HepG2 (cell line): ENCODE results near the gene PHF10. TPM values are rescaled to one million over a fixed set of nuclear protein-coding genes. Genes with fewer than 3 reads are reported as not detected.

Source experiments
- HCFC1 ChIP-seq: fragments of 150-350 bp; IDR thresholded peaks from 2 replicates; pipeline ENCODE4 v1.6.1; 2014; ENCODE audit warnings: low read depth, low read length
- KLF16 ChIP-seq, 2 experiments: sonication (generic) in 1 of 2; formaldehyde crosslinking in 1 of 2; IDR thresholded peaks; 2 replicates each; pipeline versions ENCODE4 v1.6.1 to v1.8.0; 2016 to 2023; ENCODE audit warnings: missing genetic modification reagents in 2 of 2, missing compliant biosample characterization in 1 of 2
- MBNL3 ChIP-seq: fragments of 250-450 bp; sonication (Bioruptor Pico); conservative IDR thresholded peaks from 2 replicates; pipeline ENCODE4 v1.8.0; 2022; ENCODE audit warnings: mild to moderate bottlenecking, inconsistent platforms
- MED13 ChIP-seq: sonication (generic); formaldehyde crosslinking; IDR thresholded peaks from 2 replicates; pipeline ENCODE4 v1.5.0; 2020; ENCODE audit warnings: missing genetic modification reagents
- SRSF4 ChIP-seq: fragments of 200-400 bp; formaldehyde crosslinking; IDR thresholded peaks from one replicate; pipeline ENCODE4 v1.6.1; 2018; ENCODE audit warnings: mild to moderate bottlenecking, low read depth, low read length, moderate library complexity; ENCODE audit not compliant: poor library complexity, severe bottlenecking
- TAF1 ChIP-seq: sonication (generic); formaldehyde crosslinking; IDR thresholded peaks from 2 replicates; pipeline ENCODE4 v1.4.0; 2020; ENCODE audit warnings: missing genetic modification reagents
- TGIF2 ChIP-seq: IDR thresholded peaks from 2 replicates; pipeline ENCODE4 v1.6.1; 2016; ENCODE audit warnings: control low read depth, missing compliant biosample characterization
- ZBTB21 ChIP-seq: sonication (generic); formaldehyde crosslinking; IDR thresholded peaks from 2 replicates; pipeline ENCODE4 v1.4.0; 2020; ENCODE audit warnings: missing genetic modification reagents
- ZFP82 ChIP-seq: sonication (generic); formaldehyde crosslinking; IDR thresholded peaks from 2 replicates; pipeline ENCODE4 v1.5.1; 2020; ENCODE audit warnings: mild to moderate bottlenecking, missing genetic modification reagents, borderline replicate concordance
- ZFYVE20 ChIP-seq: sonication (generic); formaldehyde crosslinking; IDR thresholded peaks from 2 replicates; pipeline ENCODE4 v1.8.0; 2023; ENCODE audit warnings: low read depth, mild to moderate bottlenecking, moderate library complexity, missing genetic modification reagents, borderline replicate concordance
- ZMYM3 ChIP-seq: sonication (generic); formaldehyde crosslinking; IDR thresholded peaks from 2 replicates; pipeline ENCODE4 v1.5.1; 2020; ENCODE audit warnings: mild to moderate bottlenecking, missing genetic modification reagents
- ZNF136 ChIP-seq: sonication (generic); formaldehyde crosslinking; IDR thresholded peaks from 2 replicates; pipeline ENCODE4 v1.8.1; 2022; ENCODE audit warnings: low read depth, mild to moderate bottlenecking, moderate library complexity, missing genetic modification reagents
- ZNF3 ChIP-seq: IDR thresholded peaks from 2 replicates; pipeline ENCODE4 v1.7.0; 2017; ENCODE audit warnings: inconsistent platforms
- ZNF326 ChIP-seq: sonication (generic); formaldehyde crosslinking; IDR thresholded peaks from 2 replicates; pipeline ENCODE4 v1.4.0; 2020; ENCODE audit warnings: missing genetic modification reagents, borderline replicate concordance
- ZNF530 ChIP-seq: sonication (generic); formaldehyde crosslinking; IDR thresholded peaks from 2 replicates; pipeline ENCODE4 v1.5.0; 2020; ENCODE audit warnings: low read depth, mild to moderate bottlenecking, missing genetic modification reagents
- ZNF660 ChIP-seq: sonication (generic); formaldehyde crosslinking; IDR thresholded peaks from 2 replicates; pipeline ENCODE4 v1.5.1; 2020; ENCODE audit warnings: mild to moderate bottlenecking, low read depth, missing genetic modification reagents, borderline replicate concordance
- ZNF674 ChIP-seq: sonication (generic); formaldehyde crosslinking; IDR thresholded peaks from 2 replicates; pipeline ENCODE4 v1.5.0; 2020; ENCODE audit warnings: low read depth, mild to moderate bottlenecking, missing genetic modification reagents
- polyA plus RNA-seq, 8 experiments: library from polyadenylated mRNA; depleted of rRNA in 3 of 8; stranded (reverse) in 7 of 8; unstranded in 1 of 8; fragments of >200 nt; fragmentation: Illumina TruSeq in 4 of 8; extraction: Trizol in 4 of 8; gene quantifications; 2 replicates each; pipeline versions ENCODE4 v1.2.1 to v1.2.3, GENCODE V29; 2011 to 2016; ENCODE audit warnings: low read depth in 4 of 8, missing spikeins in 1 of 8, mixed read lengths in 1 of 8; ENCODE audit not compliant: insufficient read depth in 1 of 8
- total RNA-seq, 5 experiments: library from RNA; depleted of rRNA; stranded (reverse); fragments of >200 nt; fragmentation: Illumina TruSeq; extraction: Trizol; gene quantifications; 2 replicates each; pipeline ENCODE4 v1.2.3, GENCODE V29; 2016; ENCODE audit warnings: low read depth in 1 of 5
- TF ChIP-seq, protein P1 (sequence below): sonication (generic); formaldehyde crosslinking; IDR thresholded peaks from 2 replicates; pipeline ENCODE4 v1.4.0; 2020; ENCODE audit warnings: missing genetic modification reagents
- TF ChIP-seq, protein P2 (sequence below): IDR thresholded peaks from 2 replicates; pipeline ENCODE4 v1.6.1; 2016
- TF ChIP-seq, protein P3 (sequence below): sonication (generic); formaldehyde crosslinking; IDR thresholded peaks from 2 replicates; pipeline ENCODE4 v1.9.0; 2021; ENCODE audit warnings: missing genetic modification reagents, borderline replicate concordance
- TF ChIP-seq, protein P4 (sequence below): sonication (generic); formaldehyde crosslinking; IDR thresholded peaks from 2 replicates; pipeline ENCODE4 v1.8.1; 2023; ENCODE audit warnings: mild to moderate bottlenecking, missing genetic modification reagents, borderline replicate concordance
- TF ChIP-seq, protein P5 (sequence below): IDR thresholded peaks from 2 replicates; pipeline ENCODE4 v1.6.1; 2016; ENCODE audit warnings: missing biosample characterization, missing genetic modification reagents, low read depth

Gene PHF10
- total and polyA plus RNA-seq, 2 of the 13 experiments (the other 11 are each of a cell fraction or from before 2014, with no cell fraction given) = 42.1 to 84.1 TPM

DNA sequence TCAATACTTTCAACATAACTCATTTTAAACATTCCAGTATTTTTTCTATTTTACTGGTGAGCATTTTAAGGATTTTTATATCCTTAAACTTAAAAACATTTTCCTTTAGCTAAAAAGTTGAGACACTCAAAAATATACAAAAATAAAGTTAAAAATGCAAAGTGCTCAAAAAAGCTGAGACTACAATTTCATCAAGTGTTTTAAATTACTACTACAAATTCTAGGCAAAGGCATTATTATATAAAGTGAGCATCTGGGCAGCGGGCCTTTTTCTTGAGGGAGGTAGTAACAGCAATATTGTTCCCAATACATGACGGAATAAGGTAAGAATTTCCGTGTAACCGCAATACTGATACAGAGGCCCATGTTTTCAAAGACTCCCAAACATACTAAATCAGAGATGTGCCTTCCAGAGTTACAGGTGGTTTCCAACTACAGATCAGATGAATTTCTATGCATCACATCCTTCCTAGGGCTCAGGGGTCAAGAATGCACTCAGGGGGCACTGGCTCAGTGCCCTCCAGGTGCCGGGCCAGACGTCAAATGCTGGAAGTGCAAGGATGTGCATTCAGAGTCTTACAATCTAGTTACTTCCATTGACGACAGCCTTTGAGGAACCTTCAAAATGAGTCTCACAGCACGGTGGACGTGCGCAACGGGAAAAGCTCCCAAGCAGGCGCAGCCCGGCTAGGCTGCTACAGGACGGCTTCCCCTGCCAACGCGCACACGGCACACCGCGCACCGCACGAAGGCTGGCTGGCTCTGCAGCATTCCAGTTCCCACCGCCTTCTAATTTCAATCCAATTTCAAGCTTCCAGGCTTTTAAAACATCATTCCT, 1.7 kb downstream of the PHF10 start (continued):
- TF ChIP-seq SRSF4 = no peak
- no peak for TF ChIP-seq TGIF2
- no peak for TF ChIP-seq ZNF660 (CRISPR knock-in tag)
- TF ChIP-seq, protein P1, sequence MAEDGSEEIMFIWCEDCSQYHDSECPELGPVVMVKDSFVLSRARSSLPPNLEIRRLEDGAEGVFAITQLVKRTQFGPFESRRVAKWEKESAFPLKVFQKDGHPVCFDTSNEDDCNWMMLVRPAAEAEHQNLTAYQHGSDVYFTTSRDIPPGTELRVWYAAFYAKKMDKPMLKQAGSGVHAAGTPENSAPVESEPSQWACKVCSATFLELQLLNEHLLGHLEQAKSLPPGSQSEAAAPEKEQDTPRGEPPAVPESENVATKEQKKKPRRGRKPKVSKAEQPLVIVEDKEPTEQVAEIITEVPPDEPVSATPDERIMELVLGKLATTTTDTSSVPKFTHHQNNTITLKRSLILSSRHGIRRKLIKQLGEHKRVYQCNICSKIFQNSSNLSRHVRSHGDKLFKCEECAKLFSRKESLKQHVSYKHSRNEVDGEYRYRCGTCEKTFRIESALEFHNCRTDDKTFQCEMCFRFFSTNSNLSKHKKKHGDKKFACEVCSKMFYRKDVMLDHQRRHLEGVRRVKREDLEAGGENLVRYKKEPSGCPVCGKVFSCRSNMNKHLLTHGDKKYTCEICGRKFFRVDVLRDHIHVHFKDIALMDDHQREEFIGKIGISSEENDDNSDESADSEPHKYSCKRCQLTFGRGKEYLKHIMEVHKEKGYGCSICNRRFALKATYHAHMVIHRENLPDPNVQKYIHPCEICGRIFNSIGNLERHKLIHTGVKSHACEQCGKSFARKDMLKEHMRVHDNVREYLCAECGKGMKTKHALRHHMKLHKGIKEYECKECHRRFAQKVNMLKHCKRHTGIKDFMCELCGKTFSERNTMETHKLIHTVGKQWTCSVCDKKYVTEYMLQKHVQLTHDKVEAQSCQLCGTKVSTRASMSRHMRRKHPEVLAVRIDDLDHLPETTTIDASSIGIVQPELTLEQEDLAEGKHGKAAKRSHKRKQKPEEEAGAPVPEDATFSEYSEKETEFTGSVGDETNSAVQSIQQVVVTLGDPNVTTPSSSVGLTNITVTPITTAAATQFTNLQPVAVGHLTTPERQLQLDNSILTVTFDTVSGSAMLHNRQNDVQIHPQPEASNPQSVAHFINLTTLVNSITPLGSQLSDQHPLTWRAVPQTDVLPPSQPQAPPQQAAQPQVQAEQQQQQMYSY (CRISPR knock-in tag) = no peak
- TF ChIP-seq, protein P2, sequence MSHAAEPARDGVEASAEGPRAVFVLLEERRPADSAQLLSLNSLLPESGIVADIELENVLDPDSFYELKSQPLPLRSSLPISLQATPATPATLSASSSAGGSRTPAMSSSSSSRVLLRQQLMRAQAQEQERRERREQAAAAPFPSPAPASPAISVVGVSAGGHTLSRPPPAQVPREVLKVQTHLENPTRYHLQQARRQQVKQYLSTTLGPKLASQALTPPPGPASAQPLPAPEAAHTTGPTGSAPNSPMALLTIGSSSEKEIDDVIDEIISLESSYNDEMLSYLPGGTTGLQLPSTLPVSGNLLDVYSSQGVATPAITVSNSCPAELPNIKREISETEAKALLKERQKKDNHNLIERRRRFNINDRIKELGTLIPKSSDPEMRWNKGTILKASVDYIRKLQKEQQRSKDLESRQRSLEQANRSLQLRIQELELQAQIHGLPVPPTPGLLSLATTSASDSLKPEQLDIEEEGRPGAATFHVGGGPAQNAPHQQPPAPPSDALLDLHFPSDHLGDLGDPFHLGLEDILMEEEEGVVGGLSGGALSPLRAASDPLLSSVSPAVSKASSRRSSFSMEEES (CRISPR knock-in tag) = no peak
- TF ChIP-seq, protein P3, sequence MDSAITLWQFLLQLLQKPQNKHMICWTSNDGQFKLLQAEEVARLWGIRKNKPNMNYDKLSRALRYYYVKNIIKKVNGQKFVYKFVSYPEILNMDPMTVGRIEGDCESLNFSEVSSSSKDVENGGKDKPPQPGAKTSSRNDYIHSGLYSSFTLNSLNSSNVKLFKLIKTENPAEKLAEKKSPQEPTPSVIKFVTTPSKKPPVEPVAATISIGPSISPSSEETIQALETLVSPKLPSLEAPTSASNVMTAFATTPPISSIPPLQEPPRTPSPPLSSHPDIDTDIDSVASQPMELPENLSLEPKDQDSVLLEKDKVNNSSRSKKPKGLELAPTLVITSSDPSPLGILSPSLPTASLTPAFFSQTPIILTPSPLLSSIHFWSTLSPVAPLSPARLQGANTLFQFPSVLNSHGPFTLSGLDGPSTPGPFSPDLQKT (CRISPR knock-in tag) = no peak
- 0 out of 4 replicates have a peak, but pooled peaks of 1 of the 2 experiments have one; percentile 34 for TF ChIP-seq KLF16 (CRISPR knock-in tag; IDR thresholded peaks at IDR 0.05)
- no peak for TF ChIP-seq ZNF136 (CRISPR knock-in tag)
- no peak for TF ChIP-seq MED13 (CRISPR knock-in tag)
- no peak for TF ChIP-seq HCFC1
- TF ChIP-seq, protein P4, sequence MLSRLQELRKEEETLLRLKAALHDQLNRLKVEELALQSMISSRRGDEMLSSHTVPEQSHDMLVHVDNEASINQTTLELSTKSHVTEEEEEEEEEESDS = no peak
- TF ChIP-seq, protein P5, sequence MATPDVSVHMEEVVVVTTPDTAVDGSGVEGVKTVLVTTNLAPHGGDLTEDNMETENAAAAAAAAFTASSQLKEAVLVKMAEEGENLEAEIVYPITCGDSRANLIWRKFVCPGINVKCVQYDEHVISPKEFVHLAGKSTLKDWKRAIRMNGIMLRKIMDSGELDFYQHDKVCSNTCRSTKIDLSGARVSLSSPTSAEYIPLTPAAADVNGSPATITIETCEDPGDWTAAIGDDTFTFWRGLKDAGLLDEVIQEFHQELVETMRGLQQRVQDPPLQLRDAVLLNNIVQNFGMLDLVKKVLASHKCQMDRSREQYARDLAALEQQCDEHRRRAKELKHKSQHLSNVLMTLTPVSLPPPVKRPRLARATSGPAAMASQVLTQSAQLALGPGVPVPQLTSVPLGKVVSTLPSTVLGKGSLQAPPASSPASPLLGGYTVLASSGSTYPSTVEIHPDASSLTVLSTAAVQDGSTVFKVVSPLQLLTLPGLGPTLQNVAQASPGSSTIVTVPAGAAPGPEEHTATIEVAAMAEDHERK (CRISPR knock-in tag) = no peak
- TF ChIP-seq MBNL3 (CRISPR knock-in tag) = no peak
- no peak for TF ChIP-seq ZFP82
- TF ChIP-seq ZBTB21 (CRISPR knock-in tag) = peak; percentile 10; the same call in 1 of the 2 replicates
- TF ChIP-seq ZFYVE20 (CRISPR knock-in tag) = no peak
- no peak for TF ChIP-seq ZNF674 (CRISPR knock-in tag)
- no peak for TF ChIP-seq ZNF3 (CRISPR knock-in tag)
- TF ChIP-seq ZMYM3 (CRISPR knock-in tag) = no peak
- TF ChIP-seq ZNF530 (CRISPR knock-in tag) = no peak
- peak; percentile 49; the same call in 1 of the 2 replicates for TF ChIP-seq TAF1
- no peak for TF ChIP-seq ZNF326 (CRISPR knock-in tag)
